Middle frontal gyrus (tissue), 1 donor: Measurements from ENCODE around the gene TMPRSS9.
"Not testable (repeated sequence)": the region's sequence is repeated elsewhere in the genome, so short reads cannot be mapped to it uniquely, and the experiment has no call there.

Experiments used
- DNase-seq: peaks from one replicate; pipeline ENCODE4 v3.0.0-alpha.2; 2015; ENCODE audit warnings: low spot score; ENCODE audit errors: extremely low spot score

The TMPRSS9 gene

GRCh38 chr19:2392366-2392765 is 32.3 kb downstream of the TMPRSS9 start:
- no peak for DNase-seq

- not testable (repeated sequence) for DNase-seq
These were observed 32.8 kb downstream of the TMPRSS9 start for GRCh38 chr19:2392899-2393298.

GRCh38 chr19:2394054-2394441 is 34.0 kb downstream of the TMPRSS9 start:
- DNase-seq: no peak

GRCh38 chr19:2394442-2395292 is 34.6 kb downstream of the TMPRSS9 start:
- no peak for DNase-seq

GRCh38 chr19:2395293-2395829 is 35.3 kb downstream of the TMPRSS9 start:
- not testable (repeated sequence) for DNase-seq

- DNase-seq: not testable (repeated sequence)
These were observed 37.1 kb downstream of the TMPRSS9 start for GRCh38 chr19:2397173-2397572.

GRCh38 chr19:2398735-2399305 is 38.8 kb downstream of the TMPRSS9 start:
- DNase-seq: no peak

- DNase-seq: no peak
These were observed 39.5 kb downstream of the TMPRSS9 start for GRCh38 chr19:2399582-2399981.

- DNase-seq: no peak
These were observed 48.2 kb downstream of the TMPRSS9 start for GRCh38 chr19:2408247-2408646.

GRCh38 chr19:2409352-2409912 is 49.4 kb downstream of the TMPRSS9 start:
- no peak for DNase-seq

- DNase-seq: no peak
These were observed 50.0 kb downstream of the TMPRSS9 start for GRCh38 chr19:2410023-2410422.

- DNase-seq: no peak
These were observed 51.6 kb downstream of the TMPRSS9 start for GRCh38 chr19:2411709-2412108.

- no peak for DNase-seq
These were observed 52.4 kb downstream of the TMPRSS9 start for GRCh38 chr19:2412449-2412848.

- DNase-seq: no peak
These were observed 53.1 kb downstream of the TMPRSS9 start for GRCh38 chr19:2413159-2413558.

GRCh38 chr19:2413629-2414028 is 53.6 kb downstream of the TMPRSS9 start:
- no peak for DNase-seq

GRCh38 chr19:2415281-2415972 is 55.4 kb downstream of the TMPRSS9 start:
- no peak for DNase-seq

GRCh38 chr19:2415973-2416319 is 55.9 kb downstream of the TMPRSS9 start:
- DNase-seq: no peak

- DNase-seq: no peak
These were observed 56.4 kb downstream of the TMPRSS9 start for GRCh38 chr19:2416321-2417097.

- not testable (repeated sequence) for DNase-seq
These were observed 57.4 kb downstream of the TMPRSS9 start for GRCh38 chr19:2417436-2417835.

GRCh38 chr19:2417881-2418406 is 57.9 kb downstream of the TMPRSS9 start:
- no peak for DNase-seq

GRCh38 chr19:2419754-2420153 is 59.7 kb downstream of the TMPRSS9 start:
- DNase-seq: no peak
